IPS DF 19.7 (cell line): Measurements from ENCODE around the gene MBD6.

Experiments
- DNase-seq: peaks from one replicate; pipeline ENCODE4 v3.0.0-alpha.2; 2013; ENCODE audit warnings: low read depth, low spot score

MBD6 gene

DNA sequence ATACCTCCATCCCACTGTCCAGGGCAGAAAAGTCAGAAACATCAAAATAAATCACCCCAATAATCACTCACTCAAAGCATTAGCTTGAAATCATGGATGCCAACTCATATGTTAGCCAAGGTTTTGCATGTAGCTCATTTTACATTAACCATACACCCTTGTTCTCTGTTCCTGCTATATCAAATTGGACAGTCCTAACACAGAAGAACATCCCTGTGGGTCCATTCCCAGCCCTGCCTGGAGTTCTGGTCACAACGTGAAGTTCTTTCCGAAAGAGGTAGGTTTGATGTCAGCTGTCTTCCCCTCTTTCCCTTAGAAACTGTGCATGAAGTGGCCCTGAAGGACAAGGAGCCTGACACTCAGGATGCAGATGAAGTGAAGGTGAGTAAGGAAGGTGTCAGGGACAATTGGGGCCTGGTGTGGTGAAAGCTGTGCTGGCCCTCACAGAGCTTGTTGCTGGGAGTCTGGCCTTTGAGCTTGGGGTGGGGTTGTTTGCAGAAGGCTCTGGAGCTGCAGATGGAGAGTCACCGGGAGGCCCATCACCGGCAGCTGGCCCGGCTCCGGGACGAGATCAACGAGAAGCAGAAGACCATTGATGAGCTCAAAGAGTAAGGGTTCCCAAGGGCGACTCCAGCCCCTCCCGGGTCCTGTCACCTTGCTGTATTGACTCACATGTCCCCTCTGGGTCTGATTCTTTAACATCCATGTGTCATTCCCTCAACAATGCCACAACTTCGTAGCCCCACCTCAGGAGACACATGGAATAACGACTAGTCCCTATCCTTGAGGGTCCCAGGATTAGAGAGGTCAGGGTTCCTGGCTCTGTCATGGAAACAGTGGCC is 53.4 kb downstream of the MBD6 start:
- DNase-seq, result no peak

DNA sequence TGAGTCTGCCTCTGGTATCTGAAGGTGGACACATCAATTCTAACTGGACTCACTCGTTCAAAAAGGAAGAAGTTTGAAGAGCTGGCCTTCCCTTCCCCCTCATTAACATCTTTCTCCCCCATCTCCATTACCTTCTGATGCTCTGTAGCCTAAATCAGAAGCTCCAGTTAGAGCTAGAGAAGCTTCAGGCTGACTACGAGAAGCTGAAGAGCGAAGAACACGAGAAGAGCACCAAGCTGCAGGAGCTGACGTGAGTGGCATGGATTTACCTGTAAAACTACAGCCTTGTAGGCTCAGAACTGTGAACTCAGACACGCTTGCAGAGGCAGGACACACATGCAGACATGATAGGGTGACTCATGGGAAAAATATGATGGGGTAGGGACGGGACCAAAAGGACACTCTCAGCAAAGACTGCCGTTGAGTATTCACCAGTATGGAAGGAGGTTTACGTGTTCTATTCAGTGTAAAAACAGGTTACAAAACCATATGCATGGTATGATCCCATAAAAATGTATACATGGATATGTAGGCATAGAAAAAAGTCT is 54.1 kb downstream of the MBD6 start:
- DNase-seq, result no peak

DNA sequence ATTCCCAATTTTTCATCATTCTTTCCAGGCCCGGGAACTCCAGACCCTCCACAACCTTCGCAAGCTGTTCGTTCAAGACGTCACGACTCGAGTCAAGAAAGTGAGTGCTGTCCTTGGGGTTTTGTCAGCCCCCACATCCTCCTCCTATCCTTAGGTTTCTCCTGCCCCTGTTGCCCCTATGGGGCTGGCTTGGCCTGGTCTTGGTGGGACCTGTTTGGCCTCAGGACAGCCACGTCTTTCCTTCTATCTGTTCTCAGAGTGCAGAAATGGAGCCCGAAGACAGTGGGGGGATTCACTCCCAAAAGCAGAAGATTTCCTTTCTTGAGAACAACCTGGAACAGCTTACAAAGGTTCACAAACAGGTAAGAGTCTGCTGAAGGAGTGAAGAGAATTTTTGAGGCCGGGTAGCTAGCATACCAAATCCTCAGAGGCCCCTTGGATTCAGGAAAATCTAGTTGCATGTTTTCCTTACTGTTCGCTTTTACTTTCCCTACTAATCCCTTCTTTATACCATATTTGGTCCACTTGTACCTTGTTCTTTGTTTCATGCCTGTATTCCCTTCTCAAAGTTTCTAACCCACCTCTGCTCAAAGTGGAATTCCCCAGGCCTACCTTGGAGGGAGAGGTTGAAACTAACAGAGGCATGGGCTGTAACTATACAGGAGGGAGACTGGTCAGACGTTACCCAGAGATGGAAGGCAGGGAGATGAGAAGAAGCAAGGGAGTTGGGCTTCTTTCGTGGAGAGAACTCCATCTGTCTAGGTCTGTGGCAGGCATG is 55.5 kb downstream of the MBD6 start:
- no peak for DNase-seq

DNA sequence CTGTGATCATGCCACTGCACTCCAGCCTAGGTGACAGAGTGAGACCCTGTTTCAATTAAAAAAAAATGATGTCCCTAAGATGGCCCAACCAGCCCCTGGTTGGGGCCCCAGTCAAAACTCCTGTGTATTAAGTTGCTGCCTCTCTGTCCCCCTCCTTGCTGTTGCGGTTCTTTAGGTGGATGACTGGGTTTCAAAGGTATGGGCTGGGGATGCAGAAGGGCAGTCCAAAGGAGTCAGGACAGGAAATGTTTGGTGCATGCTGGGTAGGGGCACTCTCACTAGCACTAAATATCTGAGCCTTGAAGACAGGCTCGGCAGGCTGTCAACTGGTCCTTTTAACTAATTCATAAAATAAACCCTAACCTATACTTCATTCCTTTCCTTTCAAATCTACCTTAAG is 56.4 kb downstream of the MBD6 start:
- DNase-seq, result no peak
